Progenitor cell of endocrine pancreas (in vitro differentiated cells): ENCODE measurements around the gene NOL6. TPM values are rescaled to one million over a fixed set of nuclear protein-coding genes. Genes with fewer than 3 reads are reported as not detected.
"Not testable (repeated sequence)": the region's sequence is repeated elsewhere in the genome, so short reads cannot be mapped to it uniquely, and the experiment has no call there.

Experiments
- DNase-seq: peaks from one replicate; pipeline ENCODE4 v3.0.0; 2021; ENCODE audit warnings: low spot score; ENCODE audit not compliant: unreplicated experiment
- H3K27ac Mint-ChIP-seq: 2 replicates; pipeline ENCODE4 v1.8.0; 2021; ENCODE audit warnings: mild to moderate bottlenecking, moderate library complexity, mixed read lengths
- H3K27me3 Mint-ChIP-seq: 2 replicates; pipeline ENCODE4 v1.8.0; 2021; ENCODE audit warnings: mixed read lengths
- H3K36me3 Mint-ChIP-seq: 2 replicates; pipeline ENCODE4 v1.8.0; 2022; ENCODE audit warnings: mixed read lengths; ENCODE audit not compliant: insufficient read depth
- H3K4me1 Mint-ChIP-seq: 2 replicates; pipeline ENCODE4 v1.8.0; 2021; ENCODE audit warnings: low read depth, mixed read lengths
- H3K4me3 Mint-ChIP-seq: 2 replicates; pipeline ENCODE4 v1.8.0; 2021; ENCODE audit warnings: low read depth, mild to moderate bottlenecking, moderate library complexity, mixed read lengths
- H3K9me3 Mint-ChIP-seq: 2 replicates; pipeline ENCODE4 v1.8.0; 2021; ENCODE audit warnings: low read depth, mixed read lengths
- total RNA-seq: library from RNA; stranded (reverse); gene quantifications from 2 replicates; pipeline ENCODE4 v1.2.1, GENCODE V29; 2021
- TF ChIP-seq, protein P1 (sequence below): fragments of 200-600 bp; sonication (generic); IDR thresholded peaks from one replicate; pipeline ENCODE4 v1.5.0; 2021; ENCODE audit warnings: antibody characterized with exemption, mild to moderate bottlenecking; ENCODE audit not compliant: unreplicated experiment

NOL6 gene
- total RNA-seq, 1 donor from 2014 or later, result 29.6 TPM

DNA sequence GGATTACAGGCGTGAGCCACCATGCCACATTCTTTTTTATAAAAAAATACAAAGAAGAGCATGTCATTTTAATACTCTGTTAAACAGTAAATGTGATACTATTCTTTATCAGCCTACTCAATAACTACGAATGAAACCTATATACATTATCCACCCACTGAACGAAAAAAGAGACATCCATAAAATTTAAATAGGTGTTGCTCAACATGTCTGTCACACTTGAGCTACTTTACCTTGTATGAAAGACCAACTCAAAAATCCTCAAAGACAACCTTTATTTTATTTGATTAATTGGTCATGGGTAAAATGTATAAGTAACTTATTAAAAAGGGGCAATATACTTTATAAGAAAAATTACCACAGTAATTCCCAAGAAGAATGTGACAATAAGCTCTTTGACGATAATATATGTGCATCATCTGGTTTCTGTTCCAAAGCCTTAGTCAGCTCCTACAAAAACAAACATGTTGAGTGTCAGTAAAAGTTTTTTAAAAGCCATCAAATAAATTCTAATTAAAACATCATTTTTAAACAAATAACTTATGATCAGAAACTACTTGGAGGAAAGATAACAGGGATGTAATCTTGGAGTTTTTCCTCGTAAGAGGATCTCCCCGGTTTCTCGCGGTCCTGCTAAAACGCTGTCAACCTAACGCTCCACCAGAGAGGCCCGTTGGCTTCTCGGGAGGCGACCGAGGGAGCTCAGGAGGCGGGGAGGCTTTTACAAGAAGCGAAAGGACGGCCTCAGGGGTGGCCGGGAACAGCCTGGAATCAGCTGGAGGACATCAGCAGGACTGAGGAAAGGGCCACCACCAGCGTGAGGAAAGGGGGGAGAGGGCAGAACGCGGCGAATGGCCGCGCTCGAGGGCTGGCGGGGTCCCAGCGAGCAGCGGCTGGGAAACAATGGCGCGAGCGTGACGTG is 36.8 kb upstream of the NOL6 start:
- Mint-ChIP-seq H3K4me3 (peak overlapping the region; percentile 94), H3K4me1 (peaks cover 4% of the 10 kb centered on the region), H3K27me3 (no peaks in the 10 kb centered on the region), H3K36me3 (peaks cover 1% of the 10 kb centered on the region), H3K27ac (peak overlapping the region; percentile 100), H3K9me3 (peaks cover 10% of the 10 kb centered on the region)
- peak; percentile 28 for DNase-seq
- TF ChIP-seq, protein P1, sequence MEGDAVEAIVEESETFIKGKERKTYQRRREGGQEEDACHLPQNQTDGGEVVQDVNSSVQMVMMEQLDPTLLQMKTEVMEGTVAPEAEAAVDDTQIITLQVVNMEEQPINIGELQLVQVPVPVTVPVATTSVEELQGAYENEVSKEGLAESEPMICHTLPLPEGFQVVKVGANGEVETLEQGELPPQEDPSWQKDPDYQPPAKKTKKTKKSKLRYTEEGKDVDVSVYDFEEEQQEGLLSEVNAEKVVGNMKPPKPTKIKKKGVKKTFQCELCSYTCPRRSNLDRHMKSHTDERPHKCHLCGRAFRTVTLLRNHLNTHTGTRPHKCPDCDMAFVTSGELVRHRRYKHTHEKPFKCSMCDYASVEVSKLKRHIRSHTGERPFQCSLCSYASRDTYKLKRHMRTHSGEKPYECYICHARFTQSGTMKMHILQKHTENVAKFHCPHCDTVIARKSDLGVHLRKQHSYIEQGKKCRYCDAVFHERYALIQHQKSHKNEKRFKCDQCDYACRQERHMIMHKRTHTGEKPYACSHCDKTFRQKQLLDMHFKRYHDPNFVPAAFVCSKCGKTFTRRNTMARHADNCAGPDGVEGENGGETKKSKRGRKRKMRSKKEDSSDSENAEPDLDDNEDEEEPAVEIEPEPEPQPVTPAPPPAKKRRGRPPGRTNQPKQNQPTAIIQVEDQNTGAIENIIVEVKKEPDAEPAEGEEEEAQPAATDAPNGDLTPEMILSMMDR, result no peak

DNA sequence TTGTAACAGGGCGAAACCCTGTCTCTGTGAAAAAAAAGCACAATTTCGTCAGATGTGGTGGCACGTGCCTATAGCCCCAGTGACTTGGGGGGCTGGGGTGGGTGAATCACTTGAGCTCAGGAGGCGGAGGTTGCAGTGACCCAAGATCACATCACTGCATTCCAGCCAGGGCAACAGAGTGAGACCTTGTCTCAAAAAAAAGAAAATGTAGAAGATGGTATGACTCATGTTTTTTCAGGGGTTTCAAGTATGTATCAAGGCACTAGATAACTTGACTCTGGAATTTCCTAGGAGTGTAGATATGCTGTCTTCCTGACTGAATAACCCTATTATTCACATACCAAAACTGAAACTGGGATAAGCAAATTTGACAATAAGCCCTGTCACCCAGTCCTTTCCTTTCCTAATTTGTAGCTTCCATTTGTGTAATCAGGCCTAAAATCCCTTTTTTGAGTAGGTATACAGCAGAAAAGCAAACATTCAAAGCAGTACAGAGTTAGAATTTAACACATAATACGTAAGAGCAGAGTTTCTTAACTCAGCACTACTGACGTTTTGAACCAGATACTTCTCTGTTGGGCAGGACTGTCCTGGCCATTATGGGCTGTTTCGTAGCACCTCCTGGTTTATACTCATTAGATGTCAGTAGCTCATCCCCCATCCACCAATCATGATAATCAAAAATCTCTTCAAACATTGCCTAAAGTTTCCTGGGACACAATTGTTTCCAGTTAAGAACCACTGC is 33.1 kb upstream of the NOL6 start:
- Mint-ChIP-seq H3K27ac (peak overlapping the region; percentile 66), H3K4me3 (no peak overlapping the region), H3K36me3 (peaks cover 1% of the 10 kb centered on the region), H3K27me3 (no peaks in the 10 kb centered on the region), H3K4me1 (peaks cover 4% of the 10 kb centered on the region), H3K9me3 (no peaks in the 10 kb centered on the region)
- TF ChIP-seq, protein P1, result no peak
- no peak for DNase-seq

DNA sequence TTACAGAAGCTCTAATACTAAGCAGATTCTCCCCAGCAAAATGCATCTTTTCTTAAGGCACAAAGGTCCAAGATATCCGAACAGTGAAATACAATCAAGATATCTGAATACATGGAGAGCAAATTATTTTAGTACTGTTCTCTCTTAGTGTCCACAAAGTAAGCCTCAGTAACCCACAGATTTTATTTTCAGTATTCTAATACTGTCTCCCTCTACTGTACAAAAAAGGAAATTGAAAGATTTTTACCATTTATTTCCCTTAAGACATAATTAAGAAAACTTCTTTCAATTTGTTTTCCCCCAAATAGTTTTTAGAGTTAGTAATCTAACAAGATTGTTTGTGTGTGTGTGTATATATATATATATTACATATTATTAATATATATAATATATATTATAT is 24.7 kb upstream of the NOL6 start:
- no peak overlapping the region for H3K27ac Mint-ChIP-seq
- no peaks in the 10 kb centered on the region for H3K27me3 Mint-ChIP-seq
- TF ChIP-seq, protein P1, result peak; percentile 35
- no peaks in the 10 kb centered on the region for H3K36me3 Mint-ChIP-seq
- no peaks in the 10 kb centered on the region for H3K9me3 Mint-ChIP-seq
- DNase-seq, result no peak
- H3K4me3 Mint-ChIP-seq, result no peak overlapping the region
- peaks cover 12% of the 10 kb centered on the region for H3K4me1 Mint-ChIP-seq

DNA sequence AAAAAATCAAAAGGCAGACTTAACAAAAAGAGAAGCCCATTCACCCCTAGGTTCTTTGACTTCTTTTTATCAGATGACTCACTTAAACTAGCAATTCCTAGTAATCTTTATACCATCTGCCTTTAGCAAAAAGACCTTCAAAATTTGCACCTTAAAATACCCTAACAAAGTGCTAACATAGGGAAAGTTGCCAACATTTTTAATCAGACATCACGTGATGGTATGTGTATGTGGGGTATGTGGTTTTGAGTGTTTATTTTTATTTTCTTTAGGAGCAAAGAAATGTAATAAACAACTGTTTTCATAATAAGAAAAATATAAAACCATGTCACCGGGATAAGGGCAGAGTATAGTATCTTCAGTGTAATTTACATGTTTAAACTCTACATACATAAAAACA is 20.1 kb upstream of the NOL6 start:
- not testable (repeated sequence) for DNase-seq, H3K9me3 Mint-ChIP-seq, H3K4me3 Mint-ChIP-seq, H3K27me3 Mint-ChIP-seq, H3K27ac Mint-ChIP-seq, H3K36me3 Mint-ChIP-seq
- H3K4me1 Mint-ChIP-seq, result peaks cover 14% of the 10 kb centered on the region

DNA sequence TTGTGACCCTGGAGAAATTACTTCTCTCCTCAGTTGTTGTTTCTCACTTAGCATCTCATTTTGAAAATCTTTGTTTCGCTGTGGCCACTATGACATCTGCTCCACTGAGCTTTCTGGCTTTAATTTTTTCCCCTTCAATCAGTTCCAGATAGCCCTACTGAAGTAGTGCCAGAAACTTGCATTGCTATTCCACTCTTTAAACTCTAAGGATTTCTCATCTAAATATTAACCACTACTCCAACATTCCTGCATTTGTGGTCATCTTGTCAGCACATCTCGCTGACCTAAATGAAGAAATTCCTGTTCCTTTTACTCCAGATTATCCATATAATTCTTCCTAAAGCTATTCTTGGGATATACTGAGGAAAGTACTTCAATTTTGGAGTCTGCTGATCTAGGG is 15.3 kb upstream of the NOL6 start:
- H3K27ac Mint-ChIP-seq, result no peak overlapping the region
- H3K9me3 Mint-ChIP-seq, result no peaks in the 10 kb centered on the region
- H3K4me1 Mint-ChIP-seq, result peaks cover 5% of the 10 kb centered on the region
- no peak overlapping the region for H3K4me3 Mint-ChIP-seq
- no peak for DNase-seq
- H3K27me3 Mint-ChIP-seq, result no peaks in the 10 kb centered on the region
- TF ChIP-seq, protein P1, result no peak
- H3K36me3 Mint-ChIP-seq, result no peaks in the 10 kb centered on the region

DNA sequence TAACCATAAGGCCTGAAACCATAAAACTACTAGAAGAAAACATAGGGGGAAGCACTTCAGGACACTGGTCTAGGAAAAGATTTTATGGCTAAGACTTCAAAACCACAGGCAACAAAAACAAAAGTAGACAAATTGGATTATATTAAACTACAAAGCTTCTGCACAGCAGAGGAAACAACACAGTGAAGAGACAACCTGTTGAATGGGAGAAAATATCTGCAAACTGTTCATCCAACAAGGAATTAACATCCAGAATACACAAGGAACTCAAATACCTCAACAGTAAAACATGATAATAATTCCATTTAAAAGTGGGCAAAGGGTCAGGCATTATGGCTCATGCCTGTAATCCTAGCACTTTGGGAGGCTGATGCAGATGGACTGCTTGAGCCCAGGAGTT is 11.6 kb upstream of the NOL6 start:
- H3K36me3 Mint-ChIP-seq, H3K4me1 Mint-ChIP-seq, H3K9me3 Mint-ChIP-seq, H3K27ac Mint-ChIP-seq, H3K4me3 Mint-ChIP-seq, DNase-seq, H3K27me3 Mint-ChIP-seq: not testable (repeated sequence)
